Measurements from ENCODE around the gene SLAMF6.
"Not testable (repeated sequence)": the region's sequence is repeated elsewhere in the genome, so short reads cannot be mapped to it uniquely, and the experiment has no call there.

The SLAMF6 gene

GRCh38 chr1:160522622-160523345 lies at the start of gene SLAMF6:
Gene SLAMF6 (minus strand): TSS chr1:160523255. CDS start chr1:160523192, 63 bp downstream.
- peak; percentile 71 for DNase-seq

- no peak for DNase-seq
Measured at GRCh38 chr1:160570840-160571239, 47.8 kb upstream of the SLAMF6 start.

- DNase-seq, result no peak
Measured at GRCh38 chr1:160569806-160570205, 46.8 kb upstream of the SLAMF6 start.

GRCh38 chr1:160567858-160568682 lies 45.0 kb upstream of the SLAMF6 start:
- DNase-seq, result peak; percentile 94

- DNase-seq, result no peak
Measured at GRCh38 chr1:160567341-160567740, 44.3 kb upstream of the SLAMF6 start.

GRCh38 chr1:160565564-160565963 lies 42.5 kb upstream of the SLAMF6 start:
- no peak for DNase-seq

- not testable (repeated sequence) for DNase-seq
Measured at GRCh38 chr1:160563230-160563629, 40.2 kb upstream of the SLAMF6 start.

- DNase-seq, result not testable (repeated sequence)
Measured at GRCh38 chr1:160562745-160563144, 39.7 kb upstream of the SLAMF6 start.

- peak; percentile 56 for DNase-seq
Measured at GRCh38 chr1:160560806-160561205, 37.8 kb upstream of the SLAMF6 start.

GRCh38 chr1:160560045-160560705 lies 37.1 kb upstream of the SLAMF6 start:
- peak; percentile 88 for DNase-seq

- DNase-seq, result peak; percentile 71
Measured at GRCh38 chr1:160559437-160559836, 36.4 kb upstream of the SLAMF6 start.

GRCh38 chr1:160558660-160559380 lies 35.8 kb upstream of the SLAMF6 start:
- peak; percentile 48 for DNase-seq

GRCh38 chr1:160553778-160554177 lies 30.7 kb upstream of the SLAMF6 start:
- DNase-seq, result no peak

- DNase-seq, result no peak
Measured at GRCh38 chr1:160552425-160552824, 29.4 kb upstream of the SLAMF6 start.

- peak; percentile 63 for DNase-seq
Measured at GRCh38 chr1:160550572-160551034, 27.5 kb upstream of the SLAMF6 start.

GRCh38 chr1:160549665-160550006 lies 26.6 kb upstream of the SLAMF6 start:
- DNase-seq, result no peak

GRCh38 chr1:160548960-160549664 lies 26.1 kb upstream of the SLAMF6 start:
- DNase-seq, result no peak

- DNase-seq, result no peak
Measured at GRCh38 chr1:160548183-160548582, 25.1 kb upstream of the SLAMF6 start.

- DNase-seq, result no peak
Measured at GRCh38 chr1:160547422-160547821, 24.4 kb upstream of the SLAMF6 start.

- DNase-seq, result no peak
Measured at GRCh38 chr1:160546942-160547341, 23.9 kb upstream of the SLAMF6 start.

GRCh38 chr1:160544647-160545046 lies 21.6 kb upstream of the SLAMF6 start:
- DNase-seq, result peak; percentile 65

- DNase-seq, result no peak
Measured at GRCh38 chr1:160542303-160542945, 19.4 kb upstream of the SLAMF6 start.
